GM12878 (cell line): ENCODE data around the gene MRRF. TPM values are rescaled to one million over a fixed set of nuclear protein-coding genes. Genes with fewer than 3 reads are reported as not detected.

ENCODE experiments used
- ATAC-seq: fragments of 200-7000 bp; cut with Tn5 transposase; 3 replicates; pipeline ENCODE4 v1.9.1; 2020; ENCODE audit warnings: mild to moderate bottlenecking, moderate library complexity
- BruUV-seq: library from RNA; stranded (reverse); fragments of 400-500 nt; replicated peaks from 2 replicates; lab custom pipeline; 2021; lab: Mats Ljungman, UMichigan
- CTCF ChIA-PET: fragments of 300-600 bp; sonication (Branson Sonifier 250); formaldehyde crosslinking; extraction: SDS; loops from one replicate; lab custom pipeline; 2021; ENCODE audit warnings: inconsistent platforms; lab: Yijun Ruan, JAX
- POLR2A ChIA-PET: fragments of 350-600 bp; formaldehyde crosslinking; extraction: SDS; loops from one replicate; lab custom pipeline; 2021; ENCODE audit warnings: inconsistent platforms; lab: Charles Lee
- RAD21 ChIA-PET: fragments of 300-600 bp; sonication (Branson Sonifier 250); formaldehyde crosslinking; loops from one replicate; lab custom pipeline; 2023; ENCODE audit warnings: antibody characterized with exemption; ENCODE audit not compliant: unreplicated experiment; lab: Charles Lee
- SMC1A ChIA-PET: fragments of 300-600 bp; sonication (Branson Sonifier 250); formaldehyde crosslinking; loops from one replicate; lab custom pipeline; 2023; ENCODE audit not compliant: unreplicated experiment, uncharacterized antibody; lab: Charles Lee
- DNase-seq: peaks from one replicate; pipeline ENCODE4 v3.0.0-alpha.2; 2011; ENCODE audit warnings: low read depth, low spot score
- FAIRE-seq: peaks from 3 replicates; lab custom pipeline; 2011; peaks lifted over from hg19 to GRCh38; lab: Jason Lieb, UNC
- H2AFZ ChIP-seq: 2 replicates; pipeline ENCODE4 v1.6.0; 2011; ENCODE audit warnings: low read depth, low read length, control low read depth; ENCODE audit not compliant: control insufficient read depth
- H3K27ac ChIP-seq: 2 replicates; pipeline ENCODE4 v1.5.1; 2011; ENCODE audit warnings: control low read depth; ENCODE audit not compliant: control insufficient read depth, insufficient read depth
- H3K27me3 ChIP-seq, 2 experiments: replicated peaks in 1 of 2; 2 replicates each; pipeline versions ENCODE4 v1.6.0 to v1.6.1; 2011; ENCODE audit warnings: low read length in 1 of 2; ENCODE audit not compliant: control insufficient read depth in 2 of 2, insufficient read depth in 2 of 2
- H3K36me3 ChIP-seq, 2 experiments: 2 replicates each; pipeline ENCODE4 v1.5.1; 2011; ENCODE audit warnings: low read length in 1 of 2; ENCODE audit not compliant: control insufficient read depth in 2 of 2, insufficient read depth in 2 of 2
- H3K4me1 ChIP-seq: 2 replicates; pipeline ENCODE4 v1.6.1; 2011; ENCODE audit warnings: mild to moderate bottlenecking, low read length, moderate library complexity, mixed read lengths; ENCODE audit not compliant: control insufficient read depth, insufficient read depth
- H3K4me2 ChIP-seq: 2 replicates; pipeline ENCODE4 v1.6.0; 2011; ENCODE audit warnings: control low read depth; ENCODE audit not compliant: control insufficient read depth, insufficient read depth
- H3K4me3 ChIP-seq: fragments of 200-600 bp; sonication (generic); 2 replicates; pipeline ENCODE4 v1.5.1; 2016
- H3K79me2 ChIP-seq: 2 replicates; pipeline ENCODE4 v1.6.0; 2011; ENCODE audit warnings: low read length; ENCODE audit not compliant: control insufficient read depth, insufficient read depth
- H3K9ac ChIP-seq: 2 replicates; pipeline ENCODE4 v1.8.0; 2011; ENCODE audit warnings: low read length, control low read depth, mixed read lengths; ENCODE audit not compliant: control insufficient read depth, insufficient read depth
- H3K9me3 ChIP-seq: replicated peaks from 3 replicates; pipeline ENCODE4 v1.5.1; 2011; ENCODE audit warnings: mild to moderate bottlenecking, low read length; ENCODE audit not compliant: control insufficient read depth, insufficient read depth
- H4K20me1 ChIP-seq: 2 replicates; pipeline ENCODE4 v1.6.0; 2011; ENCODE audit not compliant: control insufficient read depth, insufficient read depth
- IKZF2 ChIP-seq, 2 experiments: fragments of 450-650 bp; IDR thresholded peaks; 2 replicates each; pipeline ENCODE4 v1.6.1; 2017; ENCODE audit warnings: mild to moderate bottlenecking in 2 of 2, moderate library complexity in 2 of 2
- NRF1 ChIP-seq: conservative IDR thresholded peaks from 2 replicates; pipeline ENCODE4 v1.6.1; 2011; ENCODE audit warnings: mild to moderate bottlenecking, low read depth, low read length, improper control_type of control experiment
- PAX5 ChIP-seq: IDR thresholded peaks from 2 replicates; pipeline ENCODE4 v1.6.1; 2011; ENCODE audit warnings: low read depth, low read length, borderline replicate concordance
- RBBP5 ChIP-seq: fragments of 200-600 bp; sonication (generic); conservative IDR thresholded peaks from 2 replicates; pipeline ENCODE4 v1.6.1; 2016
- WGBS: methylation state at CpG from one replicate; pipeline ENCODE4 v1.1.6; 2016; ENCODE audit warnings: low lambda C conversion rate; ENCODE audit not compliant: insufficient replicate concordance, insufficient coverage; ENCODE audit errors: missing lambda C conversion rate; 5-methylcytosine and 5-hydroxymethylcytosine counted together
- in situ Hi-C: fragments of 300-500 bp; cut with MboI; formaldehyde crosslinking; loops from 9 replicates; pipeline ENCODE4 v1.14.3; 2018; ENCODE audit warnings: mixed read lengths
- intact Hi-C: fragments of 100-400 bp; cut with micrococcal nuclease; formaldehyde crosslinking; loops from one replicate; pipeline ENCODE4 v1.14.2; 2022; ENCODE audit not compliant: unreplicated experiment
- polyA plus RNA-seq, 11 experiments: library from polyadenylated mRNA; depleted of rRNA in 4 of 11; unstranded in 6 of 11; stranded (reverse) in 5 of 11; fragments of >200 nt; fragmentation: Nextera tagmentation in 4 of 11; fragmentation: Illumina TruSeq in 1 of 11; extraction: Ambion mirVana in 4 of 11; extraction: Trizol in 1 of 11; gene quantifications; 1 replicate in 1 of 11; 2 replicates in 10 of 11; pipeline versions ENCODE4 v1.2.1 to v1.2.3, GENCODE V29; 2011 to 2016; ENCODE audit warnings: inconsistent platforms in 2 of 11, missing spikeins in 2 of 11, low read depth in 1 of 11
- total RNA-seq, 4 experiments: library from RNA; depleted of rRNA in 3 of 4; stranded (reverse); fragments of >200 nt in 3 of 4; fragmentation: Illumina TruSeq in 1 of 4; extraction: Trizol in 1 of 4; gene quantifications; 2 replicates each; pipeline versions ENCODE4 v1.2.1 to v1.2.3, GENCODE V29; 2013 to 2021

MRRF gene
- total and polyA plus RNA-seq, 10 of the 15 experiments (the other 5 are each of a cell fraction or from before 2014, with no cell fraction given): 64.8 to 112 (median 76.4) TPM

- H2AFZ ChIP-seq: no peak overlapping the region
- in situ Hi-C loops (no loop called here), intact Hi-C loops (no loop called here)
- ATAC-seq (no peak), DNase-seq (no peak), FAIRE-seq (no peak)
- no peaks in the 10 kb centered on the region for H3K36me3 ChIP-seq
- H3K4me3 ChIP-seq: no peak overlapping the region
- ChIA-PET RAD21 (interaction anchor here (0.9 to 1.1 kb wide), 2 partner anchors 215 to 240 kb away, joined by 3 read pairs; no protein-coding TSS in a partner anchor), CTCF (interaction anchor here (1.2 to 1.4 kb wide), 2 partner anchors 11 to 215 kb away, joined by 4 to 7 read pairs; no protein-coding TSS in a partner anchor), POLR2A (no interaction called here), SMC1A (interaction anchor here (0.7 kb wide), 1 partner anchor 202 kb away, joined by 3 read pairs; no protein-coding TSS in a partner anchor)
- H3K4me1 ChIP-seq: no peaks in the 10 kb centered on the region
- no peaks in the 10 kb centered on the region for H3K79me2 ChIP-seq
- H4K20me1 ChIP-seq: no peaks in the 10 kb centered on the region
- no peak overlapping the region for H3K4me2 ChIP-seq
- no peak for TF ChIP-seq IKZF2 (IDR thresholded peaks at IDR 0.05)
- TF ChIP-seq NRF1: no peak
- no peak overlapping the region for H3K9ac ChIP-seq
- BruUV-seq: no TSS peak
- no peaks in the 10 kb centered on the region for H3K9me3 ChIP-seq
- no peaks in the 10 kb centered on the region; a peak in 2 of 4 replicates for H3K27me3 ChIP-seq
- no peak overlapping the region for H3K27ac ChIP-seq
- 23% methylated on average over 5 of the region's 5 CpGs for WGBS
These were observed 74.9 kb downstream of the MRRF start for GRCh38 chr9:122339579-122339978.

GRCh38 chr9:122340161-122340560 is 75.5 kb downstream of the MRRF start:
- no peak overlapping the region for H3K4me3 ChIP-seq
- ATAC-seq: no peak
- H3K27ac ChIP-seq: no peak overlapping the region
- ChIA-PET POLR2A (no interaction called here), CTCF (interaction anchor here (1.4 kb wide), 1 partner anchor 10 kb away, joined by 7 read pairs; no protein-coding TSS in a partner anchor), RAD21 (interaction anchor here (1.1 to 1.5 kb wide), 2 partner anchors 215 to 241 kb away, joined by 3 to 4 read pairs; no protein-coding TSS in a partner anchor), SMC1A (interaction anchor here (0.7 kb wide), 1 partner anchor 203 kb away, joined by 3 read pairs; no protein-coding TSS in a partner anchor)
- 40% methylated on average over 6 of the region's 6 CpGs for WGBS
- no peak overlapping the region for H2AFZ ChIP-seq
- FAIRE-seq: no peak
- H3K79me2 ChIP-seq: no peaks in the 10 kb centered on the region
- no peaks in the 10 kb centered on the region; a peak in 2 of 4 replicates for H3K27me3 ChIP-seq
- intact Hi-C loops (no loop called here), in situ Hi-C loops (no loop called here)
- no peak for DNase-seq
- H3K9ac ChIP-seq: no peak overlapping the region
- no peaks in the 10 kb centered on the region for H3K4me1 ChIP-seq
- TF ChIP-seq PAX5 (no peak), RBBP5 (no peak)
- H4K20me1 ChIP-seq: no peaks in the 10 kb centered on the region
- H3K36me3 ChIP-seq: no peaks in the 10 kb centered on the region
- H3K4me2 ChIP-seq: no peak overlapping the region
- H3K9me3 ChIP-seq: no peaks in the 10 kb centered on the region
- no TSS peak for BruUV-seq
